HG03469 (cell line): ENCODE results near the gene GPR22.

Experiments used
- ATAC-seq: cut with Tn5 transposase; IDR thresholded peaks from one replicate; pipeline ENCODE4 v1.9.1; 2021; ENCODE audit warnings: mild to moderate bottlenecking, moderate library complexity, moderate number of reproducible peaks; ENCODE audit not compliant: unreplicated experiment

The GPR22 gene

GRCh38 chr7:107474104-107474521 lies 4.3 kb downstream of the GPR22 start:
- ATAC-seq, result no peak

- no peak for ATAC-seq
Measured at GRCh38 chr7:107479303-107479702, 9.4 kb downstream of the GPR22 start.

GRCh38 chr7:107480932-107481331 lies 11.1 kb downstream of the GPR22 start:
- no peak for ATAC-seq

GRCh38 chr7:107482571-107482970 lies 12.7 kb downstream of the GPR22 start:
- ATAC-seq, result no peak

DNA sequence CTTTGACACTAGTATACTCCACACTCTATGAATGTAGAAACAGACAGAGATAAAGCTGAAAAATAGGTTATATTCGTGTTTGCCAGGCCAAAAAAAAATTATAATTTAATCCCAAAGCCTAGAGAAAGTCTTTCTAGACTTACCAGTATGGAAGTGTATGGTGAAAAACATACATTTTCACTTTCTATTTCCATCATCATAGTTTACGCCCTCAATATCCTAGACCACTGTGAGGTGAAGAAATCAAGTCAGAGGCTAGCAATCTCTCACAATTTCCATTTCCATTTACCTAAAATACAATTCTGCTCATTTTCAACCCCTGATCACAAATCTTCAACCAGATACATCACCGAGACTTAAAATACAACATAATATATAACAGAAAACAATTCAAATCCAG lies 16.2 kb downstream of the GPR22 start:
- ATAC-seq, result no peak

DNA sequence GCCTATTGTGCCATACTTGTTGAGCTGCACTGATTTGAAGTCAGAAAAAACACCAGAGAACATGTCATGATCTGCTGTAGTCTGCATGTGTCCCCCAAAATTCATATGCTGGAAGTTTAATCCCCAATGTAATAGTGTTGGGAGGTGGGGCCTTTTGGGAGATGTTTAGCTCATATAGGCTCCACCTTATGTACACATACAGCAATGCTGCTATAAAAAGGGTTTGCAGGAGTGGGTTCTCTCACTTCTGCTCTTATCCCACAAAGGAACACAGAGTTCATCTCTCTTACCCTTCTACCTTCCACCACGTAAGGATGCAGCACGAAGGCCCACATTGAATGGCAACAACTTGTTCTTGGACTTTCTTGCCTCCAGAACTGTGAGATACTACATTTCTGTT lies 23.0 kb downstream of the GPR22 start:
- ATAC-seq, result no peak

- no peak for ATAC-seq
Measured at GRCh38 chr7:107494315-107494751, 24.5 kb downstream of the GPR22 start.

DNA sequence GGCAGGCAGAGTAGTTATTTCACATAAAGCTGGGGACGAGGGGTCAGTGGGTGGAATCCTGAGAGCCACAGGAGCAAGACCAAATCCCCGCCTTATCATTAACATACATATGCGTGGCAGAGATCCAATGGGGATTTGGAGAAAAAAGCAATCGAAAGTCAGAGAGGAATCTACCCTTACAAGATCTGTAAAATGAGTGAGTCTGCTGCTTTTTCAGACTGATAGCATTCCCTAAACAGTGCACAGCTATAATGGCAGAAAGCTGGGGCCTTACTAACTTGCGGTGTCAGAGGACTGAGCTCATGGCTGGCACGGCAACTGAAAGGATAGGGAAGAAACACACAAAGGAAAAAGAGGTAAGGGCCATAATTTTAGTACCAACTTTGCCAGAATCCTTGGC lies 25.0 kb downstream of the GPR22 start:
- no peak for ATAC-seq

DNA sequence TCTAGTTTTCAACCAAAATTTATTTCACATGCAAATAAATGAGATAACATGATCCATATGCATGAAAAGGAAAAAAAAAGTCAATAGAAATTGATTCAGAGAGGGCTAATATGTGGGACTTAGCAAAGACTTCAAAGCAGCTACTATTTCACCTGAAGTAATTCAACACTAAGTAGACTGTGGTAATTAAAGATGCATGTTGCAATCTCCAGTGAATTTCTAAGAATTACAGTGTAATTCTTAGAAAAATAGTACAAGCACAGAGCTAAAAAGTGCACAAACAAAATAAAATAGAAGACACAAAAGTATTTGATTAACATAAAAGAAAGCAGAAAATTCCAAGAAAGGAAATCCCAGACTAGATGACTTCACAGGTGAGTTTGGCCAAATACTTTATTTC lies 25.7 kb downstream of the GPR22 start:
- ATAC-seq, result no peak

DNA sequence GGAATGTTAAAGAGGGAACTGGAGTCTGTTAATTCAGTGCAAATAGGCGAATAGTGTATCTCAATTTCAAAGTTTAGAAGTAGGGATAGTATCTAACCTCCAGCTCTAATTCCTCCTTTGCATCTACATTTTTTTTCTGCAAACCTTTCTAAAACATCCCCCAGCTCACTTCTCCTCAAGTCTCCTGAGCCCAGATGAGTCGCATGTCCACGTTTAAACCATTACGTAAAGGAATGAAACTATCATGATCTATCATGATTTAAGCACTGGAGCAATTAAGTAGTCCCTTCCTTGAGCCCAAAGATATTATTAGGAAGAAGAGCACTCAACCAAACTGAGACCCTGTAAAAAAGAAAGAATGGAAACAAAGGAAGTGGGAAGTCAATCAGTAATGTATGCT lies 29.9 kb downstream of the GPR22 start:
- no peak for ATAC-seq

DNA sequence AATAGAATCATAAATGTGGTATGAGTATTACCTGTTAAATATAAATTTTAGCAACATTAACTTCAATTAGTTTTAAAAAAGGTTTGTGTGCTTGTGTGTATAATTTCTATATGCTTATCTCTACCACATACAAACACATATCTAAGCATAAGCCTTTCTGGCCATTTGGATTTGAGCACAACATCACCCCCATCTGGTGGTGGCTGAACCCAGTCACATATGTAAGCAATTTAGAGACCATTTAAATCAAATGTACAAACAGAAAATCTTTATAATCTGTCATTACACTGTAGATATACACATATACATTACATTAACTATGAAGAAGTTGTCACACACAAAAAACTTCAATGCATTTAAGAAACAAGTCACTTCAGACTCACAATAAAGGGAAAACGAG lies 31.7 kb downstream of the GPR22 start:
- ATAC-seq, result no peak

- ATAC-seq, result no peak
Measured at GRCh38 chr7:107502154-107502553, 32.3 kb downstream of the GPR22 start.

- no peak for ATAC-seq
Measured at GRCh38 chr7:107502797-107503196, 32.9 kb downstream of the GPR22 start.

- no peak for ATAC-seq
Measured at GRCh38 chr7:107503687-107504086, 33.8 kb downstream of the GPR22 start.

GRCh38 chr7:107505362-107505761 lies 35.5 kb downstream of the GPR22 start:
- no peak for ATAC-seq

DNA sequence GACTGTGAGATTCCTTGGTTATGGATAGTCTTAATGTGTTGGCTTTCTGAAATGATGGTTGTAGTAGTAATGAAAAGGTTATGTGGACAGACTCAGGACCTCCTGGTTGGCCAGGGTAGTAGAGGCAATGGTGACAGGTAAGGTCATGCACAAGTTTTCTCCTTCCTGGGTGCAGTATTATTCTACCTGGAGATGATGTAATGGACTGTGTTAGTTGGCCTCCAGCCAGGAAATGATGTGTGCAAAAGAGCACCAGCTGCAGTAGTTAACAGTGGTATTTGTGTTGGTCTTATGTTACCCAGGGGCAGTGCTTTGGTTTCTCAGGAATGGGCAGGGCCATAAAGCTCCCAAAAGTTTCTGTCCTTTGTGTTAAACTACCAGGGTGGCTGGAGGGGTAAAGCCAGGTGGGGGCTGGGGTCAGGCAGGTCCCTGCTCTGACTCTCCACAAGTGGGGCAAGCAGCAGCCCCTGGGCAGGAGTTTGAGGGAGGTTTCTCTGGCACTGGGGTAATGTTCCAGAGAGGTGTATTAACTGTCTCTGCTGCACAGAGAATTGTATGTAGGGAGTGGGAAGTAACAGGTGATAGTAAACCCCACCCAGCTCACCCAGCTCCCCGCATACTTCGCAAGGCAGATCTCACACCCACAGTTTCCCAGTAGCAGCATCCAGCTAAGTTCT lies 36.3 kb downstream of the GPR22 start:
- no peak for ATAC-seq

DNA sequence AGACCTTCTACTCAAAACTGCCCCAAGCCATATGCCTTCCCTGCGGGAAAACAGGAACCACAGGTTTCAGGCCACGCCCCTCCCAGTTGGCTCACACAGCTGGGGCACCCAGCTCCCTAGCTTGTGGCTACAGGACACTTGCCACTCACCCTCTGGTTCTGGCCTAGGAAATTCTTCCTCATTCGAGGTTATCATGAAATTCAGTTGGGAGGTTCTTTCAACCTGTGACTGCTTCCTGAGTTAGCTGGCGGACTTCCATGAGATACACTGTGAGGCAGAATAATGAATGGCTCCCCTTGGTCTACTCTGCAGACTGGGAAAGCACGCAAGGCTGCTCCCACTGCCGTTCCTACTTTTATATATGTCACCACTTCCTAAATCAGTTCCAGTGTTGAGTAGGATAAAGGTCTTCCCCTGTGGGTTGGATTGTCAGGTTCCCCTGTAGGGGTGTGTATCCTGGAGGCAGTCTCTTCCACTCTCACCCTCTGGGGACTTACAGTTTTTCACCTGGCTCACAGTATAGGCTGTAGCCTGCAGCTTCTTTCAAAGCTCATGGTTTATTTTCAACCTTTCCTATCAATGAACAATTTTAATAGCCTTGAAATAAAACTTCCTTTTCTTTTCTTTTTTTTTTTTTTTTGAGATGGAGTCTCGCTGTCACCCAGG lies 37.0 kb downstream of the GPR22 start:
- ATAC-seq, result no peak
